Measurements from ENCODE around the gene SS18.

Gene SS18

DNA sequence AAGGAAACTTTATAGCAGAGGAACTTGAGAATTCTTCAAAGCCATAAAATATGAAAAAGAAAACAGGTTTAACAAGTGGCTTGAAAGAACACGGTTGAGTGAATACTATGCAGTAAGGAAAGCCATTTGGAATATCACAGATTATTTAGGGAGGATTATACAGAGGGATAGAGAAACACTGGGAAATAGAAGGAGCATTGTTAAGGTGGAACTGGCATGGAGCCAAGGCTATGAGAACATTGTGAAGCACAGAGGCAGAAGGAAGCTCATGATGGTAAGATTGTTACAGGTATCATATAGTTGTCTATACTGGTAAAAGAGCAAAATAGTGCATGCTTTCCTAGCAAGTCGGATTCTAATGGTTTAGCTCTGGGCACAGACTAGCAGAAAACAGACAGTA is 87.1 kb downstream of the SS18 start:
- Histone ChIP-seq H3K79me2 (ENCODE audit: insufficient read depth, low read length) (no peaks in the 10 kb centered on the region), H2AFZ (ENCODE audit: low read depth, low read length, severe bottlenecking) (no peak overlapping the region)

DNA sequence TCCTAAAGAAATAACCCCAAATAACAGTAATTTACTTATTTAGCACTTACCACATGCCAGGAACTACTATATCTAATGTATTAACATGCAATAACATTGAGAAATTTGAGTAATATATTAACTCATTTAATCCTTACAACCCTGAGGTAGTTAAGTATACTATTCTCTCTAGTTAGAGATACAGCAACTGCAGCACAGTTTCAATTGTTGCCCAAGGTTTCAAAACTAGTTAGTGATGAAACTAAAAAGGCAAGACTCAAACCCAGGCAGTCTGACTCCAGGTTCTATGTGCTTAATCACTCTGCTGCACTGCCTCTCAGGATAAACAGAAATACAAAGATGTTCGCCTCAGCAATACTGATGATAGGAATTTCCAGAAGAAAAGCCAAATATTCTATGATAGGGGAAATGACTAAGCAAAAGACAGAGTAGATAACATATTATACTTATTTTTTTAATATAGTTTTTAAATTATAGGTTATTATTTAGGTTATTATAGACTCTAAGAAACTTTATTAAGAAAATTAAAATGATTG is 88.0 kb downstream of the SS18 start:
- Histone ChIP-seq H3K9ac (ENCODE audit: low read length) (no peak overlapping the region), H2AFZ (ENCODE audit: low read depth, low read length, severe bottlenecking) (no peak overlapping the region), H3K27ac (ENCODE audit: low read depth, low read length) (no peak overlapping the region), H3K79me2 (ENCODE audit: insufficient read depth, low read length) (no peaks in the 10 kb centered on the region), H3K9me2 (replicated peaks; ENCODE audit: insufficient read depth, low read length) (no peaks in the 10 kb centered on the region), H4K20me1 (ENCODE audit: low read depth, low read length) (no peaks in the 10 kb centered on the region), H3F3A (ENCODE audit: insufficient read depth) (peaks cover 20% of the 10 kb centered on the region), H3K4me2 (ENCODE audit: low read depth, low read length, poor library complexity, severe bottlenecking) (no peak overlapping the region), H3K9me3 (ENCODE audit: insufficient read depth, low read length) (no peaks in the 10 kb centered on the region), H3K4me3 (ENCODE audit: insufficient read depth, low read length, poor library complexity, severe bottlenecking) (no peak overlapping the region), H3K36me3 (ENCODE audit: low read length) (0 out of 2 replicates have a peak, but pooled peaks cover 4% of the 10 kb centered on the region), H3K27me3 (ENCODE audit: low read length) (no peaks in the 10 kb centered on the region)
- TF ChIP-seq, protein P1, sequence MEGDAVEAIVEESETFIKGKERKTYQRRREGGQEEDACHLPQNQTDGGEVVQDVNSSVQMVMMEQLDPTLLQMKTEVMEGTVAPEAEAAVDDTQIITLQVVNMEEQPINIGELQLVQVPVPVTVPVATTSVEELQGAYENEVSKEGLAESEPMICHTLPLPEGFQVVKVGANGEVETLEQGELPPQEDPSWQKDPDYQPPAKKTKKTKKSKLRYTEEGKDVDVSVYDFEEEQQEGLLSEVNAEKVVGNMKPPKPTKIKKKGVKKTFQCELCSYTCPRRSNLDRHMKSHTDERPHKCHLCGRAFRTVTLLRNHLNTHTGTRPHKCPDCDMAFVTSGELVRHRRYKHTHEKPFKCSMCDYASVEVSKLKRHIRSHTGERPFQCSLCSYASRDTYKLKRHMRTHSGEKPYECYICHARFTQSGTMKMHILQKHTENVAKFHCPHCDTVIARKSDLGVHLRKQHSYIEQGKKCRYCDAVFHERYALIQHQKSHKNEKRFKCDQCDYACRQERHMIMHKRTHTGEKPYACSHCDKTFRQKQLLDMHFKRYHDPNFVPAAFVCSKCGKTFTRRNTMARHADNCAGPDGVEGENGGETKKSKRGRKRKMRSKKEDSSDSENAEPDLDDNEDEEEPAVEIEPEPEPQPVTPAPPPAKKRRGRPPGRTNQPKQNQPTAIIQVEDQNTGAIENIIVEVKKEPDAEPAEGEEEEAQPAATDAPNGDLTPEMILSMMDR (IDR thresholded peaks at IDR 0.05; ENCODE audit: insufficient read depth, low read length, poor library complexity, severe bottlenecking): no peak
- no peak for TF ChIP-seq EZH2phosphoT487 (conservative IDR thresholded peaks at IDR 0.05; ENCODE audit: low read length)

More for the DNA sequence above, 87.1 kb downstream of the SS18 start:
- H3K36me3 ChIP-seq (ENCODE audit: low read length): 0 out of 2 replicates have a peak, but pooled peaks cover 4% of the 10 kb centered on the region
- H4K20me1 ChIP-seq (ENCODE audit: low read depth, low read length): no peaks in the 10 kb centered on the region
- no peak overlapping the region for H3K4me2 ChIP-seq (ENCODE audit: low read depth, low read length, poor library complexity, severe bottlenecking)
- peaks cover 29% of the 10 kb centered on the region for H3F3A ChIP-seq (ENCODE audit: insufficient read depth)
- H3K9me2 ChIP-seq (replicated peaks; ENCODE audit: insufficient read depth, low read length): no peaks in the 10 kb centered on the region
- H3K9ac ChIP-seq (ENCODE audit: low read length): no peak overlapping the region
- H3K9me3 ChIP-seq (ENCODE audit: insufficient read depth, low read length): no peaks in the 10 kb centered on the region
- H3K4me3 ChIP-seq (ENCODE audit: insufficient read depth, low read length, poor library complexity, severe bottlenecking): no peak overlapping the region
- TF ChIP-seq, protein P1 (IDR thresholded peaks at IDR 0.05; ENCODE audit: insufficient read depth, low read length, poor library complexity, severe bottlenecking): no peak
- H3K27ac ChIP-seq (ENCODE audit: low read depth, low read length): no peak overlapping the region
- no peaks in the 10 kb centered on the region for H3K27me3 ChIP-seq (ENCODE audit: low read length)

DNA sequence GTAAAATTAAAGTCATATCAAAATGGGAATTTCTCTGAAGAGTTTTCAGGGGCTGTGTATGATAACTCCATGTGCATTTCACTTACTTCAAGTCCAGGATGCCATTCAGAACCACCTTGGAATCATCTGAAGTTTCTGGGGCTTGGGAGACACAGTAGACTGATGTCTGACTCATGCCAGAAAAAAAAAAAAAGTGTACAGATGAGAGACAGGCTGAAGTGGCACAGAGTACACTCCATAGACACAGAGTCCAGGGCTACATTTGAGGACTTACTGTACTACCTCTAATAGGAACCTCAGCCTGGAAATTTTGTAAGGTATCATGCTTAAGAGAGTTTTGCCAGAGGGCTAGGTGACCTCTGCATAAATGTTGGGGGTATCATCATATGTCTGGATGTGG is 92.0 kb downstream of the SS18 start:
- H3K9me3 ChIP-seq (ENCODE audit: insufficient read depth, low read length): no peaks in the 10 kb centered on the region
- H3K27me3 ChIP-seq (ENCODE audit: low read length): no peaks in the 10 kb centered on the region
- H3K9me2 ChIP-seq (replicated peaks; ENCODE audit: insufficient read depth, low read length): no peaks in the 10 kb centered on the region
- no peak overlapping the region for H3K4me3 ChIP-seq (ENCODE audit: insufficient read depth, low read length, poor library complexity, severe bottlenecking)
- H3K27ac ChIP-seq (ENCODE audit: low read depth, low read length): no peak overlapping the region
- H2AFZ ChIP-seq (ENCODE audit: low read depth, low read length, severe bottlenecking): no peak overlapping the region
- no peaks in the 10 kb centered on the region for H3F3A ChIP-seq (ENCODE audit: insufficient read depth)
- H3K36me3 ChIP-seq (ENCODE audit: low read length): 0 out of 2 replicates have a peak, but pooled peaks cover 4% of the 10 kb centered on the region
- H4K20me1 ChIP-seq (ENCODE audit: low read depth, low read length): no peaks in the 10 kb centered on the region
- TF ChIP-seq, protein P1 (IDR thresholded peaks at IDR 0.05; ENCODE audit: insufficient read depth, low read length, poor library complexity, severe bottlenecking): no peak
- H3K9ac ChIP-seq (ENCODE audit: low read length): no peak overlapping the region
- no peaks in the 10 kb centered on the region for H3K79me2 ChIP-seq (ENCODE audit: insufficient read depth, low read length)
- H3K4me2 ChIP-seq (ENCODE audit: low read depth, low read length, poor library complexity, severe bottlenecking): no peak overlapping the region
